Measurements from ENCODE around the gene FBXL4. TPM values are rescaled to one million over a fixed set of nuclear protein-coding genes. Genes with fewer than 3 reads are reported as not detected.

The FBXL4 gene
- total and polyA plus RNA-seq, 2 of the 8 experiments (the other 6 are each of a cell fraction or from before 2014, with no cell fraction given): 6.9 to 13.8 TPM

DNA sequence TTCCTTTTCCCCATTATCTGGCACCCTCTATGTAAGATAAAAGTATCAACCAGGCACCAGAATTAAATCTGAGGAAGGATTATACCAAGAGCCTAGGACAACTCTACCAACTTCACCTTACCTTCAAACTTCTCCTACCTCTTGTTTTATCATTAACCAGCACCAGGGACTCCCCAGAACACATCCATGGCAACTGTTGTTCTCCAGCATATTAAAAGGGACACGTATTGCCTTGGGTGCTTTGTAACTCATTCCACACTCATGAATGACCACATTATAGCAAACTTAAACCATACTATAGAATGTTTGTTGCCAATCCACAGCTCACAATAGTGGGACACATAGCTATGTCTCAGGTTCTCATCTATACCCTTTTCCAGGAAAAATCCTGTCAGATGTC lies 11.9 kb upstream of the FBXL4 start:
- H3K23me2 ChIP-seq (ENCODE audit: low read depth, low read length): no peaks in the 10 kb centered on the region
- POLR2A ChIA-PET (ENCODE audit: partially characterized antibody): interaction anchor here (0.6 kb wide), 1 partner anchor 31 kb away, joined by 3 read pairs; no protein-coding TSS in a partner anchor
- H3K4me2 ChIP-seq (ENCODE audit: insufficient read depth in 1 of 2, low read depth in 2 of 2, low read length in 2 of 2): no peak overlapping the region
- no peak overlapping the region for H2BK15ac ChIP-seq (ENCODE audit: low read length)
- no peaks in the 10 kb centered on the region for H3K79me2 ChIP-seq (ENCODE audit: control insufficient read depth in 1 of 2, insufficient read depth in 2 of 2, low read length in 2 of 2)
- CTCF ChIA-PET (ENCODE audit: partially characterized antibody): interaction anchor here (2.3 kb wide), 1 partner anchor 21 kb away, joined by 7 read pairs; no protein-coding TSS in a partner anchor
- no peaks in the 10 kb centered on the region for H3K27me3 ChIP-seq (replicated peaks in 1 of 4; ENCODE audit: control insufficient read depth in 3 of 4, extremely low read depth in 1 of 4, insufficient read depth in 3 of 4, low read length in 3 of 4)
- H3K9ac ChIP-seq (replicated peaks in 1 of 4; ENCODE audit: extremely low read depth in 1 of 4, low read depth in 3 of 4, low read length in 3 of 4): no peak overlapping the region
- no peak overlapping the region for H2BK5ac ChIP-seq (ENCODE audit: low read depth, low read length)
- H3K14ac ChIP-seq (ENCODE audit: insufficient read length): no peak overlapping the region
- no peak for DNase-seq (ENCODE audit: low read depth in 1 of 2, low spot score in 2 of 2)
- no peaks in the 10 kb centered on the region for H4K20me1 ChIP-seq (replicated peaks in 1 of 2; ENCODE audit: control insufficient read depth in 1 of 2, insufficient read depth in 2 of 2, low read length in 2 of 2)
- no peak overlapping the region for H2AFZ ChIP-seq (ENCODE audit: low read length)
- 80% methylated on average over 1 of the region's 1 CpG; no CpG with 5 or more reads in 1 of the 2 experiments for WGBS, 2 experiments (ENCODE audit: extremely low coverage in 1 of 2, insufficient coverage in 1 of 2, insufficient read length in 1 of 2, insufficient replicate concordance in 2 of 2, low coverage in 1 of 2, low lambda C conversion rate in 2 of 2, missing lambda C conversion rate in 1 of 2)
- H2BK20ac ChIP-seq (ENCODE audit: low read length): no peak overlapping the region
- no peak overlapping the region for H3K56ac ChIP-seq (replicated peaks; ENCODE audit: insufficient read length, low read depth, low read length)
- no peak overlapping the region for H3K4me3 ChIP-seq (ENCODE audit: extremely low read depth in 1 of 4, insufficient read depth in 2 of 4, low read depth in 3 of 4, low read length in 4 of 4)
- H4K5ac ChIP-seq (ENCODE audit: insufficient read length, low read depth, low read length): no peak overlapping the region
- no peak overlapping the region for H3K27ac ChIP-seq (ENCODE audit: low read depth, low read length)
- no peak overlapping the region for H4K8ac ChIP-seq (ENCODE audit: extremely low read depth, insufficient read depth, low read length)
- no peaks in the 10 kb centered on the region for H3K36me3 ChIP-seq (ENCODE audit: control insufficient read depth in 2 of 4, insufficient read depth in 4 of 4, low read length in 3 of 4)
- no peak overlapping the region for H3K23ac ChIP-seq (ENCODE audit: insufficient read length)
- no peaks in the 10 kb centered on the region for H3K4me1 ChIP-seq (replicated peaks in 1 of 4; ENCODE audit: control insufficient read depth in 3 of 4, insufficient read depth in 4 of 4, low read length in 3 of 4)
- no peaks in the 10 kb centered on the region for H3K79me1 ChIP-seq (ENCODE audit: low read depth, low read length)
- H3K9me3 ChIP-seq (ENCODE audit: insufficient read depth in 2 of 2, low read depth in 1 of 2, low read length in 1 of 2): no peaks in the 10 kb centered on the region
- no peak overlapping the region for H3K4ac ChIP-seq (replicated peaks; ENCODE audit: insufficient read length, low read depth, low read length)
- H2BK12ac ChIP-seq (ENCODE audit: low read depth, low read length): no peak overlapping the region
- H4K91ac ChIP-seq (replicated peaks; ENCODE audit: insufficient read length, low read length): no peak overlapping the region
- no peak overlapping the region for H2AK5ac ChIP-seq (ENCODE audit: low read depth, low read length)
- no peak for FAIRE-seq
- H2BK120ac ChIP-seq (replicated peaks; ENCODE audit: low read depth, low read length): no peak overlapping the region
- H3K18ac ChIP-seq (ENCODE audit: extremely low read depth, low read length): no peak overlapping the region
- TF ChIP-seq HDAC6 (IDR thresholded peaks at IDR 0.05; ENCODE audit: low read depth, low read length) (no peak), KDM1A (IDR thresholded peaks at IDR 0.05; ENCODE audit: borderline replicate concordance, low read length) (no peak), PHF8 (conservative IDR thresholded peaks at IDR 0.05; ENCODE audit: low read depth, low read length) (no peak)

Data from H1 (cell line).